Immature natural killer cell (primary cell): ENCODE results near the gene CASP3. TPM values are rescaled to one million over a fixed set of nuclear protein-coding genes. Genes with fewer than 3 reads are reported as not detected.
"Not testable (repeated sequence)": the region's sequence is repeated elsewhere in the genome, so short reads cannot be mapped to it uniquely, and the experiment has no call there.

Experiments used
- DNase-seq, 3 donors: peaks; one replicate each; pipeline ENCODE4 v3.0.0; 2022; ENCODE audit warnings: mixed read lengths in 1 of 3
- H3K27ac Mint-ChIP-seq, 6 donors: one replicate each; pipeline ENCODE4 v1.8.0; 2020; ENCODE audit warnings: mixed read lengths in 6 of 6, mild to moderate bottlenecking in 5 of 6, inconsistent platforms in 4 of 6, moderate library complexity in 3 of 6
- H3K27me3 Mint-ChIP-seq, 3 donors: one replicate each; pipeline ENCODE4 v1.8.0; 2020 to 2021; ENCODE audit warnings: low read depth in 3 of 3, mild to moderate bottlenecking in 3 of 3, mixed read lengths in 3 of 3, moderate library complexity in 3 of 3, inconsistent platforms in 1 of 3
- H3K36me3 Mint-ChIP-seq, 3 donors: one replicate each; pipeline ENCODE4 v1.8.0; 2020; ENCODE audit warnings: mixed read lengths in 3 of 3, inconsistent platforms in 2 of 3, mild to moderate bottlenecking in 2 of 3
- H3K4me1 Mint-ChIP-seq, 2 donors: one replicate each; pipeline ENCODE4 v1.8.0; 2020; ENCODE audit warnings: inconsistent platforms in 2 of 2, mild to moderate bottlenecking in 2 of 2, mixed read lengths in 2 of 2, moderate library complexity in 1 of 2
- H3K4me3 Mint-ChIP-seq, 5 donors: one replicate each; pipeline ENCODE4 v1.8.0; 2020; ENCODE audit warnings: mild to moderate bottlenecking in 5 of 5, mixed read lengths in 5 of 5, inconsistent platforms in 3 of 5, moderate library complexity in 3 of 5
- H3K9me3 Mint-ChIP-seq, 6 donors: one replicate each; pipeline ENCODE4 v1.8.0; 2020; ENCODE audit warnings: mild to moderate bottlenecking in 6 of 6, mixed read lengths in 6 of 6, inconsistent platforms in 4 of 6, moderate library complexity in 3 of 6
- polyA plus RNA-seq, 3 donors: library from polyadenylated mRNA; unstranded; fragments of 300-500 nt; fragmentation: Illumina TruSeq; gene quantifications; one replicate each; pipeline ENCODE4 v1.2.3, GENCODE V29; 2021

Gene CASP3
- polyA plus RNA-seq, 3 donors from 2014 or later, result 8.2 to 20.1 (median 11.9) TPM

- Mint-ChIP-seq H3K4me1 (peaks cover 74 to 88% of the 10 kb centered on the region in 2 donors), H3K27me3 (peaks cover 0 to 1% (median 0%) of the 10 kb centered on the region in 3 donors), H3K36me3 (peaks cover 0 to 38% (median 4%) of the 10 kb centered on the region in 3 donors), H3K9me3 (no peaks in the 10 kb centered on the region), H3K27ac (peak overlapping the region in 3 of 6 donors; percentile 48 to 53 (median 51)), H3K4me3 (peak overlapping the region in 1 of 5 donors; percentile 8)
- no peak for DNase-seq
These were observed 7.8 kb downstream of the CASP3 start for GRCh38 chr4:184641451-184641850.

GRCh38 chr4:184641022-184641421 is 8.2 kb downstream of the CASP3 start:
- DNase-seq, result no peak
- Mint-ChIP-seq H3K36me3 (peaks cover 0 to 36% (median 4%) of the 10 kb centered on the region in 3 donors), H3K4me1 (peaks cover 70 to 86% of the 10 kb centered on the region in 2 donors), H3K4me3 (peak overlapping the region in 2 of 5 donors; percentile 8 to 20), H3K9me3 (no peaks in the 10 kb centered on the region), H3K27me3 (peaks cover 0 to 1% (median 0%) of the 10 kb centered on the region in 3 donors), H3K27ac (peak overlapping the region in 5 of 6 donors; percentile 29 to 53 (median 47))

GRCh38 chr4:184636897-184637296 is 12.3 kb downstream of the CASP3 start:
- Mint-ChIP-seq H3K4me3 (no peak overlapping the region), H3K9me3 (no peaks in the 10 kb centered on the region), H3K27me3 (peaks cover 0 to 3% (median 0%) of the 10 kb centered on the region in 3 donors), H3K27ac (peak overlapping the region in 2 of 6 donors; percentile 34 to 68), H3K4me1 (peaks cover 46 to 74% of the 10 kb centered on the region in 2 donors), H3K36me3 (peaks cover 8 to 44% (median 15%) of the 10 kb centered on the region in 3 donors)
- DNase-seq, result no peak

- peak overlapping the region in 2 of 6 donors; percentile 29 to 67 for H3K27ac Mint-ChIP-seq
- peaks cover 42 to 66% of the 10 kb centered on the region in 2 donors for H3K4me1 Mint-ChIP-seq
- H3K4me3 Mint-ChIP-seq, result no peak overlapping the region
- no peak for DNase-seq
- no peaks in the 10 kb centered on the region for H3K9me3 Mint-ChIP-seq
- H3K36me3 Mint-ChIP-seq, result peaks cover 13 to 43% (median 19%) of the 10 kb centered on the region in 3 donors
- H3K27me3 Mint-ChIP-seq, result peaks cover 0 to 3% (median 0%) of the 10 kb centered on the region in 3 donors
These were observed 13.1 kb downstream of the CASP3 start for GRCh38 chr4:184636144-184636543.

- Mint-ChIP-seq H3K27me3 (peaks cover 0 to 4% (median 0%) of the 10 kb centered on the region in 3 donors), H3K4me3 (no peak overlapping the region), H3K9me3 (no peaks in the 10 kb centered on the region), H3K4me1 (peaks cover 36 to 58% of the 10 kb centered on the region in 2 donors), H3K36me3 (peaks cover 13 to 47% (median 19%) of the 10 kb centered on the region in 3 donors), H3K27ac (no peak overlapping the region)
- no peak for DNase-seq
These were observed 13.9 kb downstream of the CASP3 start for GRCh38 chr4:184635381-184635780.

- H3K9me3 Mint-ChIP-seq, result no peaks in the 10 kb centered on the region
- H3K27ac Mint-ChIP-seq, result peak overlapping the region in 4 of 6 donors; percentile 38 to 74 (median 54)
- peaks cover 26 to 52% (median 34%) of the 10 kb centered on the region in 3 donors for H3K36me3 Mint-ChIP-seq
- H3K27me3 Mint-ChIP-seq, result peaks cover 0 to 6% (median 0%) of the 10 kb centered on the region in 3 donors
- no peak overlapping the region for H3K4me3 Mint-ChIP-seq
- H3K4me1 Mint-ChIP-seq, result peaks cover 12 to 41% of the 10 kb centered on the region in 2 donors
- DNase-seq, result no peak
These were observed 16.4 kb downstream of the CASP3 start for GRCh38 chr4:184632842-184633241.

- Mint-ChIP-seq H3K27me3 (peaks cover 0 to 4% (median 4%) of the 10 kb centered on the region in 3 donors), H3K36me3 (peaks cover 33 to 52% (median 48%) of the 10 kb centered on the region in 3 donors), H3K4me3 (no peak overlapping the region), H3K4me1 (peaks cover 43 to 55% of the 10 kb centered on the region in 2 donors), H3K9me3 (no peaks in the 10 kb centered on the region), H3K27ac (peak overlapping the region in 2 of 6 donors; percentile 14 to 24)
- DNase-seq, result no peak
These were observed 21.1 kb downstream of the CASP3 start for GRCh38 chr4:184628103-184628502.

GRCh38 chr4:184625783-184626596 is 23.3 kb downstream of the CASP3 start:
- not testable (repeated sequence) for H3K9me3 Mint-ChIP-seq, DNase-seq, H3K27me3 Mint-ChIP-seq
- Mint-ChIP-seq H3K4me3 (peak overlapping the region in 4 of 5 donors; percentile 59 to 76 (median 70)), H3K36me3 (peaks cover 29 to 46% (median 39%) of the 10 kb centered on the region in 3 donors), H3K27ac (peak overlapping the region; percentile 44 to 82 (median 76)), H3K4me1 (peaks cover 42 to 55% of the 10 kb centered on the region in 2 donors)

- peak in 2 of 3 donors; percentile 26 to 30 for DNase-seq
- peak overlapping the region in 4 of 5 donors; percentile 59 to 76 (median 70) for H3K4me3 Mint-ChIP-seq
- no peaks in the 10 kb centered on the region for H3K9me3 Mint-ChIP-seq
- peak overlapping the region; percentile 44 to 82 (median 76) for H3K27ac Mint-ChIP-seq
- peaks cover 25 to 43% (median 31%) of the 10 kb centered on the region in 3 donors for H3K36me3 Mint-ChIP-seq
- H3K27me3 Mint-ChIP-seq, result peaks cover 0 to 6% (median 1%) of the 10 kb centered on the region in 3 donors
- H3K4me1 Mint-ChIP-seq, result peaks cover 40 to 55% of the 10 kb centered on the region in 2 donors
These were observed 24.2 kb downstream of the CASP3 start for GRCh38 chr4:184624972-184625554.

GRCh38 chr4:184624504-184624903 is 24.7 kb downstream of the CASP3 start:
- H3K4me3 Mint-ChIP-seq, result peak overlapping the region in 4 of 5 donors; percentile 59 to 76 (median 70)
- not testable (repeated sequence) for H3K27me3 Mint-ChIP-seq, H3K9me3 Mint-ChIP-seq, DNase-seq
- peak overlapping the region; percentile 44 to 82 (median 76) for H3K27ac Mint-ChIP-seq
- peaks cover 23 to 43% (median 28%) of the 10 kb centered on the region in 3 donors for H3K36me3 Mint-ChIP-seq
- peaks cover 40 to 55% of the 10 kb centered on the region in 2 donors for H3K4me1 Mint-ChIP-seq

- H3K4me1 Mint-ChIP-seq, result peaks cover 31 to 35% of the 10 kb centered on the region in 2 donors
- no peaks in the 10 kb centered on the region for H3K9me3 Mint-ChIP-seq
- peak overlapping the region in 1 of 6 donors; percentile 57 for H3K27ac Mint-ChIP-seq
- no peak for DNase-seq
- peaks cover 0 to 8% (median 1%) of the 10 kb centered on the region in 3 donors for H3K27me3 Mint-ChIP-seq
- peaks cover 13 to 22% (median 14%) of the 10 kb centered on the region in 3 donors for H3K36me3 Mint-ChIP-seq
- H3K4me3 Mint-ChIP-seq, result no peak overlapping the region
These were observed 27.7 kb downstream of the CASP3 start for GRCh38 chr4:184621518-184621917.

GRCh38 chr4:184620212-184620867 is 28.9 kb downstream of the CASP3 start:
- H3K27me3 Mint-ChIP-seq, result peaks cover 0 to 8% (median 1%) of the 10 kb centered on the region in 3 donors
- H3K4me1 Mint-ChIP-seq, result peaks cover 19 to 23% of the 10 kb centered on the region in 2 donors
- H3K36me3 Mint-ChIP-seq, result peaks cover 13 to 19% (median 15%) of the 10 kb centered on the region in 3 donors

GRCh38 chr4:184617600-184618196 is 31.5 kb downstream of the CASP3 start:
- Mint-ChIP-seq H3K27me3 (peaks cover 0 to 8% (median 2%) of the 10 kb centered on the region in 3 donors), H3K9me3 (peaks cover 0 to 1% (median 0%) of the 10 kb centered on the region in 6 donors), H3K4me3 (no peak overlapping the region), H3K27ac (no peak overlapping the region), H3K36me3 (peaks cover 0 to 8% (median 3%) of the 10 kb centered on the region in 3 donors), H3K4me1 (no peaks in the 10 kb centered on the region)
- DNase-seq, result no peak

More at GRCh38 chr4:184620212-184620867, 28.9 kb downstream of the CASP3 start:
- H3K4me3 Mint-ChIP-seq, result no peak overlapping the region
- no peak for DNase-seq
- H3K27ac Mint-ChIP-seq, result no peak overlapping the region
- H3K9me3 Mint-ChIP-seq, result no peaks in the 10 kb centered on the region
